GM13976 (cell line): ENCODE data around the gene S100A9.

Experiments
- DNase-seq: peaks from one replicate; pipeline ENCODE4 v3.0.0; 2012; ENCODE audit warnings: low spot score
- CTCF ChIP-seq: IDR thresholded peaks from 2 replicates; pipeline ENCODE4 v1.5.1; 2012; ENCODE audit warnings: borderline replicate concordance, mild to moderate bottlenecking; ENCODE audit not compliant: insufficient read depth; ENCODE audit errors: extremely low read depth, missing control alignments, control extremely low read depth
- in situ Hi-C: fragments of 300-500 bp; cut with MboI; formaldehyde crosslinking; loops from one replicate; pipeline ENCODE4 v1.12.0; 2022; ENCODE audit warnings: low sequenced_read_pairs, mixed read lengths, inconsistent platforms; ENCODE audit not compliant: unreplicated experiment

Gene S100A9

GRCh38 chr1:153322568-153322967 is 35.1 kb upstream of the S100A9 start:
- in situ Hi-C loops, result no loop called here

DNA sequence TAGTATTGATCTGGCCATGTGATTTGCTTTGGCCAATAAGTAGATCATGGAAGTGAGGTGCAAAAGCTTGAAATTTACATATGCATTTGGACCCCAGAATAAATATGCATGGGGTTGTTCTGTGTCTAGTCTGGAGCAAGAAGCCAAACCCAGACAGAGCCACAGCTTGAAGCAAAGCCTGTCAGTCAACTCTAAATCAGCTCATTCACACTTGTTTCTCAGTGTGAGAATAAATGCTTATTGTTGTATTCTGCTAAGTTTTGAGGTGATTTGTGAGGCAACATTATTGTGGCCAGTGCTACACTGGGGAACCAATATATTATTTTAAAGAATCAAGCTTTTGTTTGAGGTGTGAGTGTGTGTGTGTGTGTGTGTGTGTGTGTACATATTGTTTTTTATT is 32.7 kb upstream of the S100A9 start:
- no peak for TF ChIP-seq CTCF
- DNase-seq, result no peak
- in situ Hi-C loops, result no loop called here

More at GRCh38 chr1:153322568-153322967, 35.1 kb upstream of the S100A9 start:
- no peak for DNase-seq
- no peak for TF ChIP-seq CTCF

DNA sequence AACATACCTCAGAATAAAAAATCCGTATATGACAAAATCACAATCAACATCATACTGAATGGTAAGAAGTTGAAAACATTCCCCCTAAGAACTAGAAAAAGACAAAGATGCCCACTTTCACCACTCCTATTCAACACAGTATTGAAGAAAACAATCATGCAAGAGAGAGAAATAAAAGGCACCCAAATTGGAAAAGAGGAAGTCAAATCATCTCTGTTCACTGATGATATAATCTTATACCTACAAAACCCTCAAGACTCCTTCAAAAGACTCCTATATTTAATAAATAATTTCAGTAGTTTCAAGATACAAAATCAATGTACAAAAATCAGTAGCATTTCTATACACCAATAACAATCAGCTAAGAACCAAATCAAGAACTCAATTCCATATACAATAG is 23.8 kb upstream of the S100A9 start:
- DNase-seq, result no peak
- in situ Hi-C loops, result no loop called here
- TF ChIP-seq CTCF, result no peak

GRCh38 chr1:153336650-153337049 is 21.0 kb upstream of the S100A9 start:
- no peak for DNase-seq
- in situ Hi-C loops, result no loop called here
- no peak for TF ChIP-seq CTCF

GRCh38 chr1:153337980-153338853 is 19.4 kb upstream of the S100A9 start:
- DNase-seq, result no peak
- in situ Hi-C loops, result no loop called here
- TF ChIP-seq CTCF, result no peak

GRCh38 chr1:153339802-153340201 is 17.9 kb upstream of the S100A9 start:
- peak; percentile 13 for DNase-seq
- no peak for TF ChIP-seq CTCF
- in situ Hi-C loops, result no loop called here
